HepG2 (cell line): ENCODE measurements around the gene GPD1. TPM values are rescaled to one million over a fixed set of nuclear protein-coding genes. Genes with fewer than 3 reads are reported as not detected.

Experiments used
- CSRNP2 ChIP-seq: sonication (generic); formaldehyde crosslinking; conservative IDR thresholded peaks from 2 replicates; pipeline ENCODE4 v1.8.0; 2022; ENCODE audit warnings: low read depth, missing genetic modification reagents
- DDIT3 ChIP-seq: sonication (generic); formaldehyde crosslinking; IDR thresholded peaks from 2 replicates; pipeline ENCODE4 v1.4.0; 2020; ENCODE audit warnings: mild to moderate bottlenecking, missing genetic modification reagents
- DRAP1 ChIP-seq: IDR thresholded peaks from 2 replicates; pipeline ENCODE4 v1.6.1; 2016; ENCODE audit warnings: missing genetic modification reagents, missing compliant biosample characterization
- FOXO4 ChIP-seq: sonication (generic); formaldehyde crosslinking; conservative IDR thresholded peaks from 2 replicates; pipeline ENCODE4 v1.8.1; 2023; ENCODE audit warnings: missing genetic modification reagents
- HOXA9 ChIP-seq: sonication (generic); formaldehyde crosslinking; IDR thresholded peaks from 2 replicates; pipeline ENCODE4 v1.8.1; 2022; ENCODE audit warnings: missing genetic modification reagents, mild to moderate bottlenecking, moderate library complexity, borderline replicate concordance
- JARID2 ChIP-seq: sonication (generic); formaldehyde crosslinking; IDR thresholded peaks from 2 replicates; pipeline ENCODE4 v1.8.1; 2023; ENCODE audit warnings: missing genetic modification reagents, inconsistent platforms; ENCODE audit not compliant: insufficient replicate concordance
- NRL ChIP-seq: sonication (generic); formaldehyde crosslinking; IDR thresholded peaks from 2 replicates; pipeline ENCODE4 v1.5.0; 2020; ENCODE audit warnings: missing genetic modification reagents, mild to moderate bottlenecking, moderate library complexity, borderline replicate concordance
- PHF8 ChIP-seq: sonication (generic); formaldehyde crosslinking; IDR thresholded peaks from 2 replicates; pipeline ENCODE4 v1.5.0; 2020; ENCODE audit warnings: missing genetic modification reagents
- RARG ChIP-seq: sonication (generic); formaldehyde crosslinking; IDR thresholded peaks from 2 replicates; pipeline ENCODE4 v1.4.0; 2020; ENCODE audit warnings: low read depth, mild to moderate bottlenecking, missing genetic modification reagents
- RCOR2 ChIP-seq: IDR thresholded peaks from 2 replicates; pipeline ENCODE4 v1.6.1; 2016; ENCODE audit warnings: missing biosample characterization, missing genetic modification reagents
- REXO4 ChIP-seq: sonication (generic); formaldehyde crosslinking; IDR thresholded peaks from 2 replicates; pipeline ENCODE4 v1.8.0; 2022; ENCODE audit warnings: missing genetic modification reagents, mild to moderate bottlenecking, borderline replicate concordance
- SP140L ChIP-seq: sonication (generic); formaldehyde crosslinking; IDR thresholded peaks from 2 replicates; pipeline ENCODE4 v1.4.0; 2020; ENCODE audit warnings: missing genetic modification reagents, borderline replicate concordance
- ZFP62 ChIP-seq: sonication (generic); formaldehyde crosslinking; IDR thresholded peaks from 2 replicates; pipeline ENCODE4 v1.4.0; 2020; ENCODE audit warnings: missing genetic modification reagents
- ZNF10 ChIP-seq: sonication (generic); formaldehyde crosslinking; IDR thresholded peaks from 2 replicates; pipeline ENCODE4 v1.4.0; 2020; ENCODE audit warnings: mild to moderate bottlenecking, low read depth, missing genetic modification reagents, borderline replicate concordance
- ZNF296 ChIP-seq: sonication (generic); formaldehyde crosslinking; conservative IDR thresholded peaks from 2 replicates; pipeline ENCODE4 v1.5.0; 2020; ENCODE audit warnings: mild to moderate bottlenecking, missing genetic modification reagents
- ZNF331 ChIP-seq: sonication (generic); formaldehyde crosslinking; IDR thresholded peaks from 2 replicates; pipeline ENCODE4 v1.4.0; 2020; ENCODE audit warnings: missing genetic modification reagents
- ZNF382 ChIP-seq: sonication (generic); formaldehyde crosslinking; IDR thresholded peaks from 2 replicates; pipeline ENCODE4 v1.5.0; 2020; ENCODE audit warnings: missing genetic modification reagents, mild to moderate bottlenecking, borderline replicate concordance
- ZNF564 ChIP-seq: sonication (generic); formaldehyde crosslinking; IDR thresholded peaks from 2 replicates; pipeline ENCODE4 v1.8.1; 2023; ENCODE audit warnings: mild to moderate bottlenecking, missing genetic modification reagents
- ZNF609 ChIP-seq: sonication (generic); formaldehyde crosslinking; IDR thresholded peaks from 2 replicates; pipeline ENCODE4 v1.4.0; 2020; ENCODE audit warnings: mild to moderate bottlenecking, missing genetic modification reagents, borderline replicate concordance
- ZSCAN30 ChIP-seq: sonication (generic); formaldehyde crosslinking; IDR thresholded peaks from 2 replicates; pipeline ENCODE4 v1.5.0; 2020; ENCODE audit warnings: mild to moderate bottlenecking, missing genetic modification reagents
- ZZZ3 ChIP-seq: sonication (generic); formaldehyde crosslinking; IDR thresholded peaks from 2 replicates; pipeline ENCODE4 v1.4.0; 2020; ENCODE audit warnings: missing genetic modification reagents, mild to moderate bottlenecking, borderline replicate concordance
- polyA plus RNA-seq, 8 experiments: library from polyadenylated mRNA; depleted of rRNA in 3 of 8; stranded (reverse) in 7 of 8; unstranded in 1 of 8; fragments of >200 nt; fragmentation: Illumina TruSeq in 4 of 8; extraction: Trizol in 4 of 8; gene quantifications; 2 replicates each; pipeline versions ENCODE4 v1.2.1 to v1.2.3, GENCODE V29; 2011 to 2016; ENCODE audit warnings: low read depth in 4 of 8, missing spikeins in 1 of 8, mixed read lengths in 1 of 8; ENCODE audit not compliant: insufficient read depth in 1 of 8
- total RNA-seq, 5 experiments: library from RNA; depleted of rRNA; stranded (reverse); fragments of >200 nt; fragmentation: Illumina TruSeq; extraction: Trizol; gene quantifications; 2 replicates each; pipeline ENCODE4 v1.2.3, GENCODE V29; 2016; ENCODE audit warnings: low read depth in 1 of 5

GPD1 gene
- total and polyA plus RNA-seq, 2 of the 13 experiments (the other 11 are each of a cell fraction or from before 2014, with no cell fraction given) = 3.7 to 30.6 TPM

- TF ChIP-seq ZNF609 (CRISPR knock-in tag) (no peak), FOXO4 (CRISPR knock-in tag) (no peak), RCOR2 (CRISPR knock-in tag) (peak; percentile 60; the same call in 1 of the 2 replicates), DRAP1 (peak; percentile 56; the same call in 1 of the 2 replicates), NRL (CRISPR knock-in tag) (no peak), ZSCAN30 (no peak), HOXA9 (CRISPR knock-in tag) (no peak), REXO4 (no peak), RARG (CRISPR knock-in tag) (no peak), ZFP62 (CRISPR knock-in tag) (no peak), ZNF331 (CRISPR knock-in tag) (no peak), ZNF10 (no peak), SP140L (CRISPR knock-in tag) (no peak), ZNF382 (no peak), ZNF564 (CRISPR knock-in tag) (0 out of 2 replicates have a peak, but pooled peaks have one; percentile 55), PHF8 (CRISPR knock-in tag) (no peak), ZNF296 (no peak), ZZZ3 (CRISPR knock-in tag) (no peak), CSRNP2 (CRISPR knock-in tag) (no peak), JARID2 (no peak), DDIT3 (CRISPR knock-in tag) (no peak)
Measured at GRCh38 chr12:50082644-50083043, 21.2 kb upstream of the GPD1 start (continued).
